Osteoblast (primary cell): Measurements from ENCODE around the gene CLDN1. TPM values are rescaled to one million over a fixed set of nuclear protein-coding genes. Genes with fewer than 3 reads are reported as not detected.

ENCODE experiments used
- DNase-seq: peaks from one replicate; pipeline ENCODE4 v3.0.0; 2011; ENCODE audit warnings: low spot score, mixed read lengths; ENCODE audit not compliant: insufficient read length; ENCODE audit errors: missing footprints
- H2AFZ ChIP-seq: 2 replicates; pipeline ENCODE4 v1.6.0; 2011; ENCODE audit warnings: mild to moderate bottlenecking, low read length
- H3K27ac ChIP-seq: 2 replicates; pipeline ENCODE4 v1.5.1; 2011; ENCODE audit warnings: mild to moderate bottlenecking, low read depth, low read length, moderate library complexity
- H3K27me3 ChIP-seq: 2 replicates; pipeline ENCODE4 v1.6.0; 2012; ENCODE audit warnings: mild to moderate bottlenecking, control low read depth, inconsistent platforms, low read length, moderate library complexity; ENCODE audit not compliant: insufficient read depth
- H3K36me3 ChIP-seq: 2 replicates; pipeline ENCODE4 v1.5.1; 2011; ENCODE audit warnings: mild to moderate bottlenecking, low read length, control low read depth, moderate library complexity; ENCODE audit not compliant: insufficient read depth
- H3K4me1 ChIP-seq: 2 replicates; pipeline ENCODE4 v1.5.1; 2011; ENCODE audit warnings: mild to moderate bottlenecking, low read length, control low read depth, moderate library complexity; ENCODE audit not compliant: insufficient read depth
- H3K4me2 ChIP-seq: 2 replicates; pipeline ENCODE4 v1.6.0; 2011; ENCODE audit warnings: mild to moderate bottlenecking, low read length; ENCODE audit not compliant: insufficient read depth
- H3K4me3 ChIP-seq: fragments of 200-600 bp; sonication (generic); 3 replicates; pipeline ENCODE4 v1.5.1; 2012; ENCODE audit warnings: mild to moderate bottlenecking, low read length, inconsistent platforms; ENCODE audit not compliant: insufficient read depth
- H3K79me2 ChIP-seq: 2 replicates; pipeline ENCODE4 v1.6.0; 2012; ENCODE audit warnings: mild to moderate bottlenecking, low read length, control low read depth, inconsistent platforms; ENCODE audit not compliant: insufficient read depth
- H3K9me3 ChIP-seq: 2 replicates; pipeline ENCODE4 v1.5.1; 2011; ENCODE audit warnings: low read depth, low read length, control low read depth
- H4K20me1 ChIP-seq: 2 replicates; pipeline ENCODE4 v1.6.0; 2012; ENCODE audit warnings: mild to moderate bottlenecking, low read length, control low read depth; ENCODE audit not compliant: insufficient read depth
- total RNA-seq: library from RNA; depleted of rRNA; stranded (reverse); fragments of >200 nt; gene quantifications from 2 replicates; pipeline ENCODE4 v1.2.3, GENCODE V29; 2012
- TF ChIP-seq, protein P1 (sequence below): IDR thresholded peaks from 2 replicates; pipeline ENCODE4 v1.5.1; 2011; ENCODE audit warnings: mild to moderate bottlenecking, low read depth, low read length, moderate library complexity; ENCODE audit errors: extremely low read depth

The CLDN1 gene
- total RNA-seq, 1 donor: 1.1 TPM

DNA sequence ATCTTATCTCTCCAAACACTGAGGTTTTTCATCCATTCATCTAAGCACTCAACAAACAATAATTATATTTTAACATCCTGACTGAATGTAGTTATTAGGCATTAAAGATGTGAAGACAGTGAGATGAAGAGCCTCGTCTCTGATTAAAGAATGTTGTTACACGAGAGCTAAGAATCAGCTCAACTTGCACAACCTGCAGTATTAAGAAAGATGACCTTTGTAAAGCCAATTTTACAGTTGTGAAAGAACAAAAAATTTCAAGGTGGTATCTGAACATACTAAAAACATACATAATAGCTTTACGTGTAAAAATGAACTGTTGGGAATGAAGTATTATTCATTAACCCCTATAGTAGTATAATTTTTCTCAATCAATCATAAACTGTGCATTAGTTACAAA is 12.8 kb downstream of the CLDN1 start:
- H3K4me3 ChIP-seq: no peak overlapping the region
- TF ChIP-seq, protein P1, sequence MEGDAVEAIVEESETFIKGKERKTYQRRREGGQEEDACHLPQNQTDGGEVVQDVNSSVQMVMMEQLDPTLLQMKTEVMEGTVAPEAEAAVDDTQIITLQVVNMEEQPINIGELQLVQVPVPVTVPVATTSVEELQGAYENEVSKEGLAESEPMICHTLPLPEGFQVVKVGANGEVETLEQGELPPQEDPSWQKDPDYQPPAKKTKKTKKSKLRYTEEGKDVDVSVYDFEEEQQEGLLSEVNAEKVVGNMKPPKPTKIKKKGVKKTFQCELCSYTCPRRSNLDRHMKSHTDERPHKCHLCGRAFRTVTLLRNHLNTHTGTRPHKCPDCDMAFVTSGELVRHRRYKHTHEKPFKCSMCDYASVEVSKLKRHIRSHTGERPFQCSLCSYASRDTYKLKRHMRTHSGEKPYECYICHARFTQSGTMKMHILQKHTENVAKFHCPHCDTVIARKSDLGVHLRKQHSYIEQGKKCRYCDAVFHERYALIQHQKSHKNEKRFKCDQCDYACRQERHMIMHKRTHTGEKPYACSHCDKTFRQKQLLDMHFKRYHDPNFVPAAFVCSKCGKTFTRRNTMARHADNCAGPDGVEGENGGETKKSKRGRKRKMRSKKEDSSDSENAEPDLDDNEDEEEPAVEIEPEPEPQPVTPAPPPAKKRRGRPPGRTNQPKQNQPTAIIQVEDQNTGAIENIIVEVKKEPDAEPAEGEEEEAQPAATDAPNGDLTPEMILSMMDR: no peak

GRCh38 chr3:190308154-190308553 is 14.1 kb downstream of the CLDN1 start:
- TF ChIP-seq, protein P1: no peak
- Histone ChIP-seq H3K9me3 (no peaks in the 10 kb centered on the region), H2AFZ (no peak overlapping the region), H3K36me3 (no peaks in the 10 kb centered on the region), H3K4me2 (no peak overlapping the region), H3K4me3 (no peak overlapping the region), H3K27ac (no peak overlapping the region), H3K27me3 (no peaks in the 10 kb centered on the region), H3K79me2 (no peaks in the 10 kb centered on the region), H3K4me1 (no peaks in the 10 kb centered on the region), H4K20me1 (no peaks in the 10 kb centered on the region)
- no peak for DNase-seq

More for the DNA sequence above, 12.8 kb downstream of the CLDN1 start:
- Histone ChIP-seq H3K27me3 (no peaks in the 10 kb centered on the region), H3K36me3 (no peaks in the 10 kb centered on the region), H4K20me1 (no peaks in the 10 kb centered on the region), H3K9me3 (no peaks in the 10 kb centered on the region), H3K4me2 (no peak overlapping the region), H3K27ac (no peak overlapping the region), H3K79me2 (no peaks in the 10 kb centered on the region), H2AFZ (no peak overlapping the region), H3K4me1 (no peaks in the 10 kb centered on the region)
- no peak for DNase-seq

DNA sequence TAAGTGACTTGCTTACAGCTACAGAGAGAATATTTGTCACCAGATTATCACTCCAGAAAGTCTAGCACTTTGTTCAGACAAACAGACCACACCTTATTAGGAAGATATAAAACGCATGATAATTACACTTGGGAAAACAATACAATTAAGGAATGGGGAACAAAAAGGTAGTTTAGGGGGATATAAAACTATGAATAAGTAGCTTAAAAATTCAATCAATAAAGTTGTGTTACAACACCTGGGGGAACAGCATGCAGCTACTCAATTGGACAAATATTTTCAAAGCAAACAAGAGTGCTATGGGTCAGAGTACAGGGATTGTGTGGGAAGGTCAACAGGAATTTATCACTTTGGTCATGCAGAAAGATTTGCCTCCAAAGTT is 15.1 kb downstream of the CLDN1 start:
- H3K4me2 ChIP-seq: no peak overlapping the region
- no peak overlapping the region for H2AFZ ChIP-seq
- H4K20me1 ChIP-seq: no peaks in the 10 kb centered on the region
- H3K4me3 ChIP-seq: no peak overlapping the region
- no peak for DNase-seq
- no peak overlapping the region for H3K27ac ChIP-seq
- no peaks in the 10 kb centered on the region for H3K4me1 ChIP-seq
- H3K9me3 ChIP-seq: no peaks in the 10 kb centered on the region
- H3K36me3 ChIP-seq: no peaks in the 10 kb centered on the region
- H3K27me3 ChIP-seq: no peaks in the 10 kb centered on the region
- TF ChIP-seq, protein P1: no peak
- H3K79me2 ChIP-seq: no peaks in the 10 kb centered on the region

DNA sequence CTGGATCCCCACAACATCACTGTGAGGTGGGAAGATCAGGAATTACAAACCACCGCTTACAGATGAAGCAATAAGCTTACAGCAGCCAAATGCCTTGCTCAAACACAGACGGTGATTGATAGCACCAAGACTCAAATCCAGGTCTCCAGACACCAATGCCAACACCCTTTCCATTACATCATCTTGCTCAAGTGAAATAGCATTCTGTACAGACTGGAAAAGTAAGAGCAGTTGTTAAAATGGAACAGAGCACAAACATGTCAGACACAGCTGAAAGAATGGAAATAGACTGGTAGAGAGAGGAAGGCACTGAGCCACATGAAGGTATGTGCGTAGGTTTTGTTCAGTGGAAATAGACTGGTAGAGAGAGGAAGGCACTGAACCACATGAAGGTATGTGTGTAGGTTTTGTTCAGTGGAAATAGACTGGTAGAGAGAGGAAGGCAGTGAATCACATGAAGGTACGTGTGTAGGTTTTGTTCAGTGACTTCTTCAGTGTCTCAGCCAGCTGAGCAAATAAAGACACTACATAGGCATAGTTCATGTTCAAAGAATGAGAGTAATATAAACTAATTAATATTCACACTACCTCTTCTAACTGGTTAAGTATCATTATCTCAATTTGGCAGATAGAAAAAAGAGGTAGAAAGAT is 15.6 kb downstream of the CLDN1 start:
- Histone ChIP-seq H4K20me1 (no peaks in the 10 kb centered on the region), H3K27ac (no peak overlapping the region), H3K27me3 (no peaks in the 10 kb centered on the region), H3K4me1 (no peaks in the 10 kb centered on the region), H3K36me3 (no peaks in the 10 kb centered on the region), H2AFZ (peak overlapping the region; percentile 13), H3K9me3 (no peaks in the 10 kb centered on the region), H3K4me3 (no peak overlapping the region), H3K79me2 (no peaks in the 10 kb centered on the region), H3K4me2 (no peak overlapping the region)
- DNase-seq: no peak
- TF ChIP-seq, protein P1: no peak
